NT2/D1 (cell line): ENCODE data around the gene AFAP1L1.

Source experiments
- YY1 ChIP-seq: IDR thresholded peaks from 2 replicates; pipeline ENCODE4 v1.6.1; 2011; ENCODE audit not compliant: insufficient read length, insufficient read depth
- ZNF274 ChIP-seq: IDR thresholded peaks from 2 replicates; pipeline ENCODE4 v1.6.1; 2011; ENCODE audit warnings: mild to moderate bottlenecking, low read depth, low read length

DNA sequence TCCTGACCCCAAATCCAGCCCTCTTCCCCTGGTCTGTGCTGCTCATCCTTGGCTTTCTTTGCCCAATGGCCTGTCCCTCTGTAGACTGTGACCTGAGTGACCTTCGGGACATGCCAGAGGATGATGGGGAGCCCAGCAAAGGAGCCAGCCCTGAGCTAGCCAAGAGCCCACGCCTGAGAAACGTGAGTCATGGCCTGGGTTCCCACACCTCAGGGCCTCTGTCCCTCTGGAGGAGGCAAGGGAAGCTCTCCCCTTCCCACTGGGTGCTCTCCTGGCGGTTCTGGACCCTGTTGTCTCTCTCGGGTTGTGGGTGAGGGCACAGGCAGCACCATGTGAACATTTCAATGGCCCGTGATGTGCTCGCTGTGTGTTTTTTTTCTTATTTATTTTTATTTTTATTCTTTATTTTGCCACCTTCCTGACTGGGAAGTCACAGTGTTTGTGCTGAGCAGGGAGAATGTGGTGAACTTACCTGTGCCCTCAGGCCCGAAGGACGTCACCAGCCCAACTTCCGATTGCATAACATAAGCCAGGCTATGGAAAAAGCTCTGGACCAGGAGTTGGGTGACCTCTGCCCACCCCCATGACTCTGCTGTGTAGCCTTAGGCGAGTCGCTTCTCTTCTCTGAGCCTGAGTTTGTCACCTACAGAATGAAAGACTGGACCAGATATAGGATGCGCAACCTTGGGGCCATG, 29.5 kb downstream of the AFAP1L1 start:
- TF ChIP-seq ZNF274: no peak
- no peak for TF ChIP-seq YY1
